Neural cell (in vitro differentiated cells): ENCODE measurements around the gene HLCS.

ENCODE experiments used
- CTCF ChIP-seq: fragments of 450-650 bp; IDR thresholded peaks from 2 replicates; pipeline ENCODE4 v1.5.1; 2014; ENCODE audit warnings: antibody characterized with exemption, mild to moderate bottlenecking, moderate library complexity; ENCODE audit not compliant: poor library complexity, severe bottlenecking
- EP300 ChIP-seq: fragments of 450-650 bp; conservative IDR thresholded peaks from 2 replicates; pipeline ENCODE4 v1.6.1; 2014; ENCODE audit warnings: antibody characterized with exemption, mild to moderate bottlenecking, moderate library complexity; ENCODE audit not compliant: poor library complexity, severe bottlenecking
- EZH2 ChIP-seq: fragments of 200-600, 300-800 bp; shearing (Covaris generic), sonication (generic); IDR thresholded peaks from 2 replicates; pipeline ENCODE4 v1.6.1; 2014; ENCODE audit warnings: antibody characterized with exemption, low read length, borderline replicate concordance, mild to moderate bottlenecking; ENCODE audit not compliant: insufficient read depth, poor library complexity, severe bottlenecking
- POLR2AphosphoS5 ChIP-seq: IDR thresholded peaks from 2 replicates; pipeline ENCODE4 v1.6.1; 2012
- RAD21 ChIP-seq: fragments of 450-650 bp; conservative IDR thresholded peaks from 2 replicates; pipeline ENCODE4 v1.6.1; 2014; ENCODE audit warnings: antibody characterized with exemption, mild to moderate bottlenecking, moderate library complexity

GRCh38 chr21:36949171-36950141 lies 17.0 kb downstream of the HLCS start:
- TF ChIP-seq EP300 (no peak), EZH2 (no peak), CTCF (no peak), POLR2AphosphoS5 (no peak), RAD21 (no peak)
